CD14-positive monocyte (primary cell): ENCODE results near the gene NPTX1. TPM values are rescaled to one million over a fixed set of nuclear protein-coding genes. Genes with fewer than 3 reads are reported as not detected.
A peak's percentile ranks its signal among the peaks of the same experiment; 100 is the strongest.

Experiments
- DNase-seq, 3 donors: peaks; one replicate each; pipeline ENCODE4 v3.0.0-alpha.2; 2011 to 2022
- H2AFZ ChIP-seq: 2 replicates; pipeline ENCODE4 v1.6.0; 2012; ENCODE audit warnings: mild to moderate bottlenecking, low read depth, low read length, inconsistent platforms; ENCODE audit not compliant: insufficient read depth, poor library complexity, severe bottlenecking
- H3K27ac ChIP-seq, 2 donors: 1 replicate in 1 of 2; 2 replicates in 1 of 2; pipeline ENCODE4 v1.5.1; 2012 to 2013; ENCODE audit warnings: low read length in 2 of 2, control low read depth in 1 of 2, inconsistent platforms in 1 of 2, low read depth in 1 of 2, mild to moderate bottlenecking in 1 of 2
- H3K27me3 ChIP-seq, 2 donors: one replicate each; pipeline versions ENCODE4 v1.6.0 to v1.6.1; 2011 to 2013; ENCODE audit warnings: low read length in 2 of 2; ENCODE audit not compliant: control insufficient read depth in 2 of 2, insufficient read depth in 2 of 2
- H3K36me3 ChIP-seq, 2 donors: replicated peaks in 1 of 2; 1 replicate in 1 of 2; 2 replicates in 1 of 2; pipeline versions ENCODE4 v1.5.1 to v1.6.1; 2012 to 2013; ENCODE audit warnings: low read length in 2 of 2, control low read depth in 1 of 2, inconsistent platforms in 1 of 2, mild to moderate bottlenecking in 1 of 2; ENCODE audit not compliant: insufficient read depth in 2 of 2, control insufficient read depth in 1 of 2
- H3K4me1 ChIP-seq, 2 donors: 1 replicate in 1 of 2; 2 replicates in 1 of 2; pipeline versions ENCODE4 v1.5.1 to v1.6.1; 2012 to 2013; ENCODE audit warnings: low read length in 2 of 2, control low read depth in 1 of 2, inconsistent platforms in 1 of 2, mild to moderate bottlenecking in 1 of 2, moderate library complexity in 1 of 2; ENCODE audit not compliant: insufficient read depth in 2 of 2, control insufficient read depth in 1 of 2
- H3K4me2 ChIP-seq: replicated peaks from 2 replicates; pipeline ENCODE3; 2012; ENCODE audit warnings: low read length, moderate library complexity, mild to moderate bottlenecking; ENCODE audit not compliant: poor library complexity, severe bottlenecking; ENCODE audit errors: extremely low read depth
- H3K4me3 ChIP-seq, 3 experiments: fragments of 200-600 bp in 1 of 3; sonication (generic) in 1 of 3; replicated peaks in 1 of 3; 1 replicate in 2 of 3; 2 replicates in 1 of 3; pipeline ENCODE4 v1.5.1; 2011 to 2013; ENCODE audit warnings: low read length in 3 of 3, mild to moderate bottlenecking in 3 of 3, control low read depth in 2 of 3, low read depth in 2 of 3, inconsistent platforms in 1 of 3, moderate library complexity in 1 of 3
- H3K79me2 ChIP-seq: 2 replicates; pipeline ENCODE4 v1.6.0; 2012; ENCODE audit warnings: mild to moderate bottlenecking, control low read depth, inconsistent platforms, low read length, moderate library complexity; ENCODE audit not compliant: insufficient read depth
- H3K9ac ChIP-seq: 2 replicates; pipeline ENCODE4 v1.6.0; 2017; ENCODE audit warnings: low read length, mild to moderate bottlenecking; ENCODE audit not compliant: insufficient read depth, poor library complexity, severe bottlenecking
- H3K9me3 ChIP-seq, 2 donors: replicated peaks in 1 of 2; 1 replicate in 1 of 2; 2 replicates in 1 of 2; pipeline versions ENCODE4 v1.5.1 to v1.6.1; 2012 to 2013; ENCODE audit warnings: low read length in 2 of 2, control low read depth in 1 of 2; ENCODE audit not compliant: control insufficient read depth in 1 of 2, insufficient read depth in 1 of 2
- H4K20me1 ChIP-seq: 2 replicates; pipeline ENCODE4 v1.6.0; 2012; ENCODE audit warnings: mild to moderate bottlenecking, low read length, control low read depth, moderate library complexity; ENCODE audit not compliant: insufficient read depth
- H3K27ac Mint-ChIP-seq, 7 donors: one replicate each; pipeline ENCODE4 v1.8.0; 2020; ENCODE audit warnings: mild to moderate bottlenecking in 7 of 7, mixed read lengths in 7 of 7, moderate library complexity in 6 of 7, inconsistent platforms in 2 of 7
- H3K27me3 Mint-ChIP-seq, 3 donors: one replicate each; pipeline ENCODE4 v1.8.0; 2021 to 2022; ENCODE audit warnings: low read depth in 3 of 3, mild to moderate bottlenecking in 3 of 3, mixed read lengths in 3 of 3, moderate library complexity in 3 of 3, inconsistent platforms in 1 of 3
- H3K36me3 Mint-ChIP-seq, 2 donors: one replicate each; pipeline ENCODE4 v1.8.0; 2020; ENCODE audit warnings: mixed read lengths in 2 of 2, inconsistent platforms in 1 of 2, mild to moderate bottlenecking in 1 of 2
- H3K4me1 Mint-ChIP-seq: one replicate; pipeline ENCODE4 v1.8.0; 2020; ENCODE audit warnings: mild to moderate bottlenecking, mixed read lengths
- H3K4me3 Mint-ChIP-seq, 2 donors: one replicate each; pipeline ENCODE4 v1.8.0; 2020; ENCODE audit warnings: mild to moderate bottlenecking in 2 of 2, mixed read lengths in 2 of 2, moderate library complexity in 1 of 2
- H3K9me3 Mint-ChIP-seq, 7 donors: one replicate each; pipeline ENCODE4 v1.8.0; 2020 to 2022; ENCODE audit warnings: mixed read lengths in 7 of 7, mild to moderate bottlenecking in 6 of 7, moderate library complexity in 6 of 7, inconsistent platforms in 2 of 7
- CTCF ChIP-seq: fragments of 200-600 bp; IDR thresholded peaks from one replicate; pipeline ENCODE4 v1.8.0; 2022; ENCODE audit warnings: antibody characterized with exemption, mild to moderate bottlenecking
- WGBS: methylation state at CpG from one replicate; pipeline ENCODE4 v1.1.5; 2013; ENCODE audit warnings: missing lambda C conversion rate; ENCODE audit not compliant: insufficient coverage; 5-methylcytosine and 5-hydroxymethylcytosine counted together
- intact Hi-C, 2 donors: fragments of 100-400 bp; cut with micrococcal nuclease; formaldehyde crosslinking; loops; one replicate each; pipeline versions ENCODE4 v1.15.0 to v1.15.1; 2023
- polyA plus RNA-seq, 3 donors: library from polyadenylated mRNA; depleted of rRNA in 1 of 3; unstranded in 2 of 3; stranded (reverse) in 1 of 3; fragments of 300-500 nt in 2 of 3; fragments of >200 nt in 1 of 3; fragmentation: Illumina TruSeq in 2 of 3; gene quantifications; 1 replicate in 2 of 3; 2 replicates in 1 of 3; pipeline ENCODE4 v1.2.3, GENCODE V29; 2012 to 2021

NPTX1 gene
- polyA plus RNA-seq, 3 donors = not detected

GRCh38 chr17:80479246-80479566 is 2.8 kb upstream of the NPTX1 start:
- H3K36me3 Mint-ChIP-seq = peaks cover 0 to 4% of the 10 kb centered on the region in 2 donors
- Histone ChIP-seq H3K9ac (no peak overlapping the region), H3K27ac (no peak overlapping the region), H3K4me1 (peaks cover 0 to 19% of the 10 kb centered on the region in 2 donors), H2AFZ (no peak overlapping the region), H3K9me3 (peaks cover 0 to 19% of the 10 kb centered on the region in 2 donors), H3K4me3 (no peak overlapping the region), H3K27me3 (peaks cover 34 to 69% of the 10 kb centered on the region in 2 donors), H3K4me2 (no peak overlapping the region), H4K20me1 (no peaks in the 10 kb centered on the region), H3K36me3 (no peaks in the 10 kb centered on the region), H3K79me2 (no peaks in the 10 kb centered on the region)
- no peak overlapping the region for H3K27ac Mint-ChIP-seq
- H3K4me3 Mint-ChIP-seq = peak overlapping the region in 1 of 2 donors; percentile 65
- intact Hi-C loops = no loop called here
- no peak for DNase-seq
- H3K9me3 Mint-ChIP-seq = peaks cover 0 to 12% (median 0%) of the 10 kb centered on the region in 7 donors
- peaks cover 63 to 89% (median 66%) of the 10 kb centered on the region in 3 donors for H3K27me3 Mint-ChIP-seq
- no peak for TF ChIP-seq CTCF
- 49% methylated on average over 6 of the region's 9 CpGs for WGBS
- peaks cover 6% of the 10 kb centered on the region for H3K4me1 Mint-ChIP-seq

- peaks cover 0 to 19% of the 10 kb centered on the region in 2 donors for H3K9me3 ChIP-seq
- no peak overlapping the region for H3K4me3 ChIP-seq
- intact Hi-C loops = no loop called here
- H3K36me3 ChIP-seq = no peaks in the 10 kb centered on the region
- H3K79me2 ChIP-seq = no peaks in the 10 kb centered on the region
- Mint-ChIP-seq H3K4me3 (peak overlapping the region in 1 of 2 donors; percentile 65), H3K9me3 (peaks cover 0 to 12% (median 0%) of the 10 kb centered on the region in 7 donors), H3K4me1 (peaks cover 6% of the 10 kb centered on the region), H3K36me3 (peaks cover 0 to 4% of the 10 kb centered on the region in 2 donors), H3K27ac (no peak overlapping the region), H3K27me3 (peaks cover 68 to 91% (median 71%) of the 10 kb centered on the region in 3 donors)
- H3K27ac ChIP-seq = no peak overlapping the region
- peaks cover 0 to 19% of the 10 kb centered on the region in 2 donors for H3K4me1 ChIP-seq
- H2AFZ ChIP-seq = no peak overlapping the region
- no peaks in the 10 kb centered on the region for H4K20me1 ChIP-seq
- no peak for TF ChIP-seq CTCF
- no peak for DNase-seq
- 4% methylated on average over 41 of the region's 51 CpGs for WGBS
- H3K4me2 ChIP-seq = no peak overlapping the region
- H3K27me3 ChIP-seq = peaks cover 35 to 75% of the 10 kb centered on the region in 2 donors
- no peak overlapping the region for H3K9ac ChIP-seq
These were observed 2.3 kb upstream of the NPTX1 start for GRCh38 chr17:80478487-80479245.
